T-helper 1 cell treated with Interleukin-12 subunit alpha and Interleukin-12 subunit beta and Interleukin-4 antibody, amounts not matched to agents 30 μg/mL and 1 μg/mL, for 36 hours (primary cell): ENCODE data around the gene RCOR1.

Experiments
- H3K27ac Mint-ChIP-seq: one replicate; pipeline ENCODE4 v1.8.0; 2021; ENCODE audit warnings: mild to moderate bottlenecking, mixed read lengths
- H3K27me3 Mint-ChIP-seq: one replicate; pipeline ENCODE4 v1.8.0; 2021; ENCODE audit warnings: low read depth, mixed read lengths
- H3K36me3 Mint-ChIP-seq: one replicate; pipeline ENCODE4 v1.8.0; 2021; ENCODE audit warnings: low read depth, mixed read lengths
- H3K4me1 Mint-ChIP-seq: one replicate; pipeline ENCODE4 v1.8.0; 2021; ENCODE audit warnings: low read depth, mixed read lengths
- H3K4me3 Mint-ChIP-seq: one replicate; pipeline ENCODE4 v1.8.0; 2021; ENCODE audit warnings: mild to moderate bottlenecking, moderate library complexity, mixed read lengths
- H3K9me3 Mint-ChIP-seq: one replicate; pipeline ENCODE4 v1.8.0; 2021; ENCODE audit warnings: mixed read lengths

The RCOR1 gene

GRCh38 chr14:102731871-102732800 lies 139.7 kb downstream of the RCOR1 start:
- H3K27me3 Mint-ChIP-seq, result no peaks in the 10 kb centered on the region
- H3K9me3 Mint-ChIP-seq, result no peaks in the 10 kb centered on the region
- no peak overlapping the region for H3K27ac Mint-ChIP-seq
- H3K4me1 Mint-ChIP-seq, result no peaks in the 10 kb centered on the region
- H3K36me3 Mint-ChIP-seq, result peaks cover 3% of the 10 kb centered on the region
- no peak overlapping the region for H3K4me3 Mint-ChIP-seq

- H3K4me1 Mint-ChIP-seq, result no peaks in the 10 kb centered on the region
- no peaks in the 10 kb centered on the region for H3K9me3 Mint-ChIP-seq
- no peaks in the 10 kb centered on the region for H3K36me3 Mint-ChIP-seq
- H3K27ac Mint-ChIP-seq, result no peak overlapping the region
- H3K4me3 Mint-ChIP-seq, result no peak overlapping the region
- no peaks in the 10 kb centered on the region for H3K27me3 Mint-ChIP-seq
Measured at GRCh38 chr14:102732924-102733323, 140.5 kb downstream of the RCOR1 start.

GRCh38 chr14:102733326-102733725 lies 140.9 kb downstream of the RCOR1 start:
- H3K36me3 Mint-ChIP-seq, result no peaks in the 10 kb centered on the region
- H3K4me3 Mint-ChIP-seq, result no peak overlapping the region
- H3K9me3 Mint-ChIP-seq, result no peaks in the 10 kb centered on the region
- no peaks in the 10 kb centered on the region for H3K27me3 Mint-ChIP-seq
- no peak overlapping the region for H3K27ac Mint-ChIP-seq
- no peaks in the 10 kb centered on the region for H3K4me1 Mint-ChIP-seq

- Mint-ChIP-seq H3K4me3 (no peak overlapping the region), H3K36me3 (no peaks in the 10 kb centered on the region), H3K9me3 (no peaks in the 10 kb centered on the region), H3K4me1 (no peaks in the 10 kb centered on the region), H3K27ac (no peak overlapping the region), H3K27me3 (no peaks in the 10 kb centered on the region)
Measured at GRCh38 chr14:102734436-102734835, 142.0 kb downstream of the RCOR1 start.

- Mint-ChIP-seq H3K27me3 (no peaks in the 10 kb centered on the region), H3K27ac (no peak overlapping the region), H3K36me3 (peaks cover 1% of the 10 kb centered on the region), H3K9me3 (no peaks in the 10 kb centered on the region), H3K4me1 (no peaks in the 10 kb centered on the region), H3K4me3 (no peak overlapping the region)
Measured at GRCh38 chr14:102736956-102737355, 144.5 kb downstream of the RCOR1 start.

- H3K36me3 Mint-ChIP-seq, result peaks cover 1% of the 10 kb centered on the region
- no peak overlapping the region for H3K4me3 Mint-ChIP-seq
- H3K27ac Mint-ChIP-seq, result no peak overlapping the region
- no peaks in the 10 kb centered on the region for H3K4me1 Mint-ChIP-seq
- H3K27me3 Mint-ChIP-seq, result no peaks in the 10 kb centered on the region
- H3K9me3 Mint-ChIP-seq, result peaks cover under 1% of the 10 kb centered on the region
Measured at GRCh38 chr14:102737402-102738372, 145.2 kb downstream of the RCOR1 start.

GRCh38 chr14:102738373-102739189 lies 146.1 kb downstream of the RCOR1 start:
- Mint-ChIP-seq H3K9me3 (peaks cover 3% of the 10 kb centered on the region), H3K4me1 (no peaks in the 10 kb centered on the region), H3K4me3 (no peak overlapping the region), H3K36me3 (peaks cover 1% of the 10 kb centered on the region), H3K27ac (no peak overlapping the region), H3K27me3 (no peaks in the 10 kb centered on the region)

GRCh38 chr14:102739190-102739469 lies 146.7 kb downstream of the RCOR1 start:
- Mint-ChIP-seq H3K36me3 (peaks cover 1% of the 10 kb centered on the region), H3K9me3 (peaks cover 3% of the 10 kb centered on the region), H3K4me1 (no peaks in the 10 kb centered on the region), H3K27ac (no peak overlapping the region), H3K4me3 (no peak overlapping the region), H3K27me3 (no peaks in the 10 kb centered on the region)

- peaks cover 3% of the 10 kb centered on the region for H3K9me3 Mint-ChIP-seq
- no peaks in the 10 kb centered on the region for H3K27me3 Mint-ChIP-seq
- H3K27ac Mint-ChIP-seq, result no peak overlapping the region
- H3K4me1 Mint-ChIP-seq, result no peaks in the 10 kb centered on the region
- peaks cover under 1% of the 10 kb centered on the region for H3K36me3 Mint-ChIP-seq
- H3K4me3 Mint-ChIP-seq, result no peak overlapping the region
Measured at GRCh38 chr14:102746634-102747438, 154.4 kb downstream of the RCOR1 start.

- no peaks in the 10 kb centered on the region for H3K27me3 Mint-ChIP-seq
- H3K36me3 Mint-ChIP-seq, result no peaks in the 10 kb centered on the region
- H3K4me1 Mint-ChIP-seq, result no peaks in the 10 kb centered on the region
- H3K9me3 Mint-ChIP-seq, result no peaks in the 10 kb centered on the region
- no peak overlapping the region for H3K27ac Mint-ChIP-seq
- no peak overlapping the region for H3K4me3 Mint-ChIP-seq
Measured at GRCh38 chr14:102748806-102749205, 156.4 kb downstream of the RCOR1 start.

- Mint-ChIP-seq H3K27ac (no peak overlapping the region), H3K4me3 (no peak overlapping the region), H3K9me3 (no peaks in the 10 kb centered on the region), H3K4me1 (peaks cover 5% of the 10 kb centered on the region), H3K36me3 (no peaks in the 10 kb centered on the region), H3K27me3 (no peaks in the 10 kb centered on the region)
Measured at GRCh38 chr14:102749393-102750305, 157.2 kb downstream of the RCOR1 start.

- Mint-ChIP-seq H3K27ac (no peak overlapping the region), H3K27me3 (no peaks in the 10 kb centered on the region), H3K36me3 (no peaks in the 10 kb centered on the region), H3K9me3 (no peaks in the 10 kb centered on the region), H3K4me1 (peaks cover 5% of the 10 kb centered on the region), H3K4me3 (no peak overlapping the region)
Measured at GRCh38 chr14:102750376-102750775, 157.9 kb downstream of the RCOR1 start.

- Mint-ChIP-seq H3K4me1 (peaks cover 5% of the 10 kb centered on the region), H3K4me3 (no peak overlapping the region), H3K27ac (no peak overlapping the region), H3K36me3 (no peaks in the 10 kb centered on the region), H3K27me3 (no peaks in the 10 kb centered on the region), H3K9me3 (no peaks in the 10 kb centered on the region)
Measured at GRCh38 chr14:102751088-102751487, 158.6 kb downstream of the RCOR1 start.
